K562 (cell line): Measurements from ENCODE around the gene ANXA2. TPM values are rescaled to one million over a fixed set of nuclear protein-coding genes. Genes with fewer than 3 reads are reported as not detected.

Experiments used
- CHCHD3 ChIP-seq: fragments of 250-450 bp; sonication (Bioruptor Pico); IDR thresholded peaks from 2 replicates; pipeline ENCODE4 v2.1.2; 2022; ENCODE audit warnings: mild to moderate bottlenecking
- CHD2 ChIP-seq: IDR thresholded peaks from 2 replicates; pipeline ENCODE4 v1.6.1; 2011; ENCODE audit warnings: low read depth, low read length
- FOXM1 ChIP-seq, 2 experiments: fragments of 450-650 bp in 1 of 2; sonication (generic) in 1 of 2; formaldehyde crosslinking in 1 of 2; IDR thresholded peaks; 2 replicates each; pipeline versions ENCODE4 v1.6.1 to v1.9.0; 2017 to 2022; ENCODE audit warnings: low read depth in 2 of 2, mild to moderate bottlenecking in 2 of 2, missing genetic modification reagents in 1 of 2, moderate library complexity in 1 of 2
- HCFC1 ChIP-seq: IDR thresholded peaks from 2 replicates; pipeline ENCODE4 v1.6.1; 2012; ENCODE audit warnings: low read depth, low read length, improper control_type of control experiment
- HES1 ChIP-seq: fragments of 450-650 bp; IDR thresholded peaks from 2 replicates; pipeline ENCODE4 v1.6.1; 2016; ENCODE audit warnings: low read depth, mild to moderate bottlenecking, moderate library complexity
- IRF2 ChIP-seq: sonication (generic); formaldehyde crosslinking; IDR thresholded peaks from 2 replicates; pipeline ENCODE4 v1.8.1; 2022; ENCODE audit warnings: mild to moderate bottlenecking, missing genetic modification reagents
- KAT2B ChIP-seq: IDR thresholded peaks from one replicate; pipeline ENCODE4 v1.6.1; 2012; ENCODE audit warnings: low read depth, mild to moderate bottlenecking, control low read depth, inconsistent platforms, low read length, moderate library complexity
- KHSRP ChIP-seq: fragments of 450-650 bp; IDR thresholded peaks from 2 replicates; pipeline ENCODE4 v1.6.1; 2017
- MECOM ChIP-seq: fragments of 250-450 bp; sonication (Bioruptor Pico); IDR thresholded peaks from 2 replicates; pipeline ENCODE4 v1.8.0; 2022; ENCODE audit warnings: inconsistent platforms
- NCOA4 ChIP-seq: fragments of 450-650 bp; IDR thresholded peaks from 2 replicates; pipeline ENCODE4 v1.6.1; 2018; ENCODE audit warnings: mild to moderate bottlenecking; ENCODE audit not compliant: partially characterized antibody
- OTX1 ChIP-seq: fragments of 450-650 bp; formaldehyde crosslinking; IDR thresholded peaks from 2 replicates; pipeline ENCODE4 v1.4.0; 2022; ENCODE audit warnings: mild to moderate bottlenecking
- POLR2H ChIP-seq: IDR thresholded peaks from 2 replicates; pipeline ENCODE4 v1.6.1; 2016; ENCODE audit warnings: missing genetic modification characterization, low read depth, mild to moderate bottlenecking, control low read depth, missing compliant biosample characterization, moderate library complexity
- PRMT5 ChIP-seq: sonication (generic); formaldehyde crosslinking; IDR thresholded peaks from 2 replicates; pipeline ENCODE4 v1.5.0; 2020; ENCODE audit warnings: missing genetic modification reagents
- TBL1XR1 ChIP-seq, 2 experiments: IDR thresholded peaks; 2 replicates each; pipeline ENCODE4 v1.6.1; 2012; ENCODE audit warnings: improper control_type of control experiment in 2 of 2, low read length in 2 of 2, mild to moderate bottlenecking in 1 of 2
- UBTF ChIP-seq, 2 experiments: IDR thresholded peaks; 2 replicates each; pipeline ENCODE4 v1.6.1; 2012; ENCODE audit warnings: improper control_type of control experiment in 2 of 2, low read depth in 2 of 2, low read length in 2 of 2, borderline replicate concordance in 1 of 2
- polyA plus RNA-seq, 8 experiments: library from polyadenylated mRNA; depleted of rRNA in 4 of 8; stranded (reverse) in 5 of 8; unstranded in 3 of 8; fragments of >200 nt; fragmentation: Nextera tagmentation in 2 of 8; fragmentation: Illumina TruSeq in 1 of 8; extraction: Ambion mirVana in 2 of 8; extraction: Trizol in 1 of 8; gene quantifications; 2 replicates each; pipeline versions ENCODE4 v1.2.1 to v1.2.3, GENCODE V29; 2011 to 2014; ENCODE audit warnings: inconsistent platforms in 1 of 8, missing spikeins in 1 of 8
- total RNA-seq, 7 experiments: library from RNA; depleted of rRNA in 6 of 7; stranded (reverse); fragments of >200 nt in 6 of 7; fragmentation: Illumina TruSeq in 2 of 7; extraction: Trizol in 2 of 7; gene quantifications; 2 replicates each; pipeline versions ENCODE4 v1.2.1 to v1.2.3, GENCODE V29; 2011 to 2021; ENCODE audit warnings: low replicate concordance in 1 of 7
- TF ChIP-seq, protein P1 (sequence below): fragments of 150-350 bp; IDR thresholded peaks from 2 replicates; pipeline ENCODE4 v1.6.1; 2014; ENCODE audit warnings: low read depth, mild to moderate bottlenecking, low read length, borderline replicate concordance
- TF ChIP-seq, protein P2 (sequence below): fragments of 450-650 bp; IDR thresholded peaks from 2 replicates; pipeline ENCODE4 v1.6.1; 2016
- TF ChIP-seq, protein P3 (sequence below), 2 experiments: fragments of 250-450 bp in 1 of 2; fragments of 450-650 bp in 1 of 2; sonication (Bioruptor Pico) in 1 of 2; IDR thresholded peaks; 2 replicates each; pipeline versions ENCODE4 v1.6.1 to v1.8.0; 2016 to 2021; ENCODE audit warnings: mild to moderate bottlenecking in 2 of 2, moderate library complexity in 2 of 2, missing compliant biosample characterization in 1 of 2, missing genetic modification characterization in 1 of 2

The ANXA2 gene
- total and polyA plus RNA-seq, 9 of the 15 experiments (the other 6 are each of a cell fraction or from before 2014, with no cell fraction given), result 301 to 1,102 (median 452) TPM

- TF ChIP-seq, protein P1, sequence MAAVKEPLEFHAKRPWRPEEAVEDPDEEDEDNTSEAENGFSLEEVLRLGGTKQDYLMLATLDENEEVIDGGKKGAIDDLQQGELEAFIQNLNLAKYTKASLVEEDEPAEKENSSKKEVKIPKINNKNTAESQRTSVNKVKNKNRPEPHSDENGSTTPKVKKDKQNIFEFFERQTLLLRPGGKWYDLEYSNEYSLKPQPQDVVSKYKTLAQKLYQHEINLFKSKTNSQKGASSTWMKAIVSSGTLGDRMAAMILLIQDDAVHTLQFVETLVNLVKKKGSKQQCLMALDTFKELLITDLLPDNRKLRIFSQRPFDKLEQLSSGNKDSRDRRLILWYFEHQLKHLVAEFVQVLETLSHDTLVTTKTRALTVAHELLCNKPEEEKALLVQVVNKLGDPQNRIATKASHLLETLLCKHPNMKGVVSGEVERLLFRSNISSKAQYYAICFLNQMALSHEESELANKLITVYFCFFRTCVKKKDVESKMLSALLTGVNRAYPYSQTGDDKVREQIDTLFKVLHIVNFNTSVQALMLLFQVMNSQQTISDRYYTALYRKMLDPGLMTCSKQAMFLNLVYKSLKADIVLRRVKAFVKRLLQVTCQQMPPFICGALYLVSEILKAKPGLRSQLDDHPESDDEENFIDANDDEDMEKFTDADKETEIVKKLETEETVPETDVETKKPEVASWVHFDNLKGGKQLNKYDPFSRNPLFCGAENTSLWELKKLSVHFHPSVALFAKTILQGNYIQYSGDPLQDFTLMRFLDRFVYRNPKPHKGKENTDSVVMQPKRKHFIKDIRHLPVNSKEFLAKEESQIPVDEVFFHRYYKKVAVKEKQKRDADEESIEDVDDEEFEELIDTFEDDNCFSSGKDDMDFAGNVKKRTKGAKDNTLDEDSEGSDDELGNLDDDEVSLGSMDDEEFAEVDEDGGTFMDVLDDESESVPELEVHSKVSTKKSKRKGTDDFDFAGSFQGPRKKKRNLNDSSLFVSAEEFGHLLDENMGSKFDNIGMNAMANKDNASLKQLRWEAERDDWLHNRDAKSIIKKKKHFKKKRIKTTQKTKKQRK, result no peak
- TF ChIP-seq, protein P2, sequence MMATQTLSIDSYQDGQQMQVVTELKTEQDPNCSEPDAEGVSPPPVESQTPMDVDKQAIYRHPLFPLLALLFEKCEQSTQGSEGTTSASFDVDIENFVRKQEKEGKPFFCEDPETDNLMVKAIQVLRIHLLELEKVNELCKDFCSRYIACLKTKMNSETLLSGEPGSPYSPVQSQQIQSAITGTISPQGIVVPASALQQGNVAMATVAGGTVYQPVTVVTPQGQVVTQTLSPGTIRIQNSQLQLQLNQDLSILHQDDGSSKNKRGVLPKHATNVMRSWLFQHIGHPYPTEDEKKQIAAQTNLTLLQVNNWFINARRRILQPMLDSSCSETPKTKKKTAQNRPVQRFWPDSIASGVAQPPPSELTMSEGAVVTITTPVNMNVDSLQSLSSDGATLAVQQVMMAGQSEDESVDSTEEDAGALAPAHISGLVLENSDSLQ, result peak; percentile 6; the same call in 1 of the 2 replicates
- no peak for TF ChIP-seq POLR2H (tag)
- no peak for TF ChIP-seq CHCHD3 (CRISPR knock-in tag)
- no peak for TF ChIP-seq KAT2B
- no peak for TF ChIP-seq KHSRP
- TF ChIP-seq, protein P3, sequence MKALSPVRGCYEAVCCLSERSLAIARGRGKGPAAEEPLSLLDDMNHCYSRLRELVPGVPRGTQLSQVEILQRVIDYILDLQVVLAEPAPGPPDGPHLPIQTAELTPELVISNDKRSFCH (CRISPR knock-in tag; IDR thresholded peaks at IDR 0.05), result no peak
- TF ChIP-seq, protein P3 (tag; IDR thresholded peaks at IDR 0.05), result no peak
- TF ChIP-seq HCFC1, result no peak
- TF ChIP-seq NCOA4, result no peak
- no peak for TF ChIP-seq TBL1XR1 (IDR thresholded peaks at IDR 0.05; ENCODE audit: low read length in 2 of 2)
- no peak for TF ChIP-seq PRMT5 (CRISPR knock-in tag)
- TF ChIP-seq OTX1 (CRISPR knock-in tag), result no peak
- no peak for TF ChIP-seq MECOM (CRISPR knock-in tag)
- no peak for TF ChIP-seq UBTF (IDR thresholded peaks at IDR 0.05; ENCODE audit: borderline replicate concordance in 1 of 2, low read depth in 2 of 2, low read length in 2 of 2)
- no peak for TF ChIP-seq FOXM1 (IDR thresholded peaks at IDR 0.05; ENCODE audit: low read depth)
- TF ChIP-seq FOXM1 (CRISPR knock-in tag; IDR thresholded peaks at IDR 0.05; ENCODE audit: low read depth), result no peak
- TF ChIP-seq IRF2, result no peak
- TF ChIP-seq HES1, result no peak
- no peak for TF ChIP-seq CHD2
These were observed 26.2 kb upstream of the ANXA2 start (continued) for GRCh38 chr15:60424006-60424405.
